Measurements from ENCODE around the gene STKLD1. TPM values are rescaled to one million over a fixed set of nuclear protein-coding genes. Genes with fewer than 3 reads are reported as not detected.
A peak's percentile ranks its signal among the peaks of the same experiment; 100 is the strongest.
"Not testable (repeated sequence)": the region's sequence is repeated elsewhere in the genome, so short reads cannot be mapped to it uniquely, and the experiment has no call there.

Gene STKLD1
- total RNA-seq, 4 donors from 2014 or later: 0.54 to 7.0 (median 3.7) TPM; not detected in 1

- peak in 1 of 2 donors; percentile 82 for DNase-seq (ENCODE audit: low spot score in 2 of 2)
- TF ChIP-seq CTCF (IDR thresholded peaks at IDR 0.05) (no peak), POLR2A (IDR thresholded peaks at IDR 0.05) (no peak)
- H3K4me3 ChIP-seq (ENCODE audit: low read depth, poor library complexity, severe bottlenecking): no peak overlapping the region
- intact Hi-C loops (cut with DNase I; ENCODE audit: low total_unique reads): loop anchor here (10.0 kb wide), 1 partner anchor 147 kb away; no protein-coding TSS in a partner anchor
- 94 to 96% methylated on average over 54 to 57 of the region's 57 CpGs for WGBS, 2 donors
Measured at GRCh38 chr9:133331641-133332380, 44.4 kb upstream of the STKLD1 start.

GRCh38 chr9:133332381-133332730 lies 43.8 kb upstream of the STKLD1 start:
- DNase-seq (ENCODE audit: low spot score in 2 of 2): no peak
- intact Hi-C loops (cut with DNase I; ENCODE audit: low total_unique reads): loop anchor here (10.0 kb wide), 1 partner anchor 148 kb away; no protein-coding TSS in a partner anchor
- WGBS, 2 donors: 87 to 90% methylated on average over 20 of the region's 20 CpGs
- H3K4me3 ChIP-seq (ENCODE audit: low read depth, poor library complexity, severe bottlenecking): no peak overlapping the region
- TF ChIP-seq POLR2A (IDR thresholded peaks at IDR 0.05) (no peak), CTCF (IDR thresholded peaks at IDR 0.05) (no peak)

- no peak overlapping the region for H3K4me3 ChIP-seq (ENCODE audit: low read depth, poor library complexity, severe bottlenecking)
- 93 to 98% methylated on average over 11 of the region's 11 CpGs for WGBS, 2 donors
- intact Hi-C loops (cut with DNase I; ENCODE audit: low total_unique reads): loop anchor here (10.0 kb wide), 1 partner anchor 148 kb away; no protein-coding TSS in a partner anchor
- TF ChIP-seq CTCF (IDR thresholded peaks at IDR 0.05): no peak
- no peak for TF ChIP-seq POLR2A (IDR thresholded peaks at IDR 0.05)
- DNase-seq (ENCODE audit: low spot score in 2 of 2): peak in 1 of 2 donors; percentile 75
Measured at GRCh38 chr9:133333011-133333410, 43.2 kb upstream of the STKLD1 start.

- TF ChIP-seq CTCF (IDR thresholded peaks at IDR 0.05) (no peak), POLR2A (IDR thresholded peaks at IDR 0.05) (no peak)
- WGBS, 2 donors: 87 to 89% methylated on average over 10 of the region's 10 CpGs
- peak in 1 of 2 donors; percentile 76 for DNase-seq (ENCODE audit: low spot score in 2 of 2)
- H3K4me3 ChIP-seq (ENCODE audit: low read depth, poor library complexity, severe bottlenecking): no peak overlapping the region
- intact Hi-C loops (cut with DNase I; ENCODE audit: low total_unique reads): loop anchor here (10.0 kb wide), 1 partner anchor 149 kb away; no protein-coding TSS in a partner anchor
Measured at GRCh38 chr9:133333566-133333965, 42.6 kb upstream of the STKLD1 start.

- H3K4me3 ChIP-seq (ENCODE audit: low read depth, poor library complexity, severe bottlenecking): no peak overlapping the region
- TF ChIP-seq CTCF (IDR thresholded peaks at IDR 0.05) (no peak), POLR2A (IDR thresholded peaks at IDR 0.05) (no peak)
- WGBS, 2 donors: 66 to 68% methylated on average over 6 of the region's 6 CpGs
- DNase-seq (ENCODE audit: low spot score in 2 of 2): peak in 1 of 2 donors; percentile 61
- intact Hi-C loops (cut with DNase I; ENCODE audit: low total_unique reads): loop anchor here (10.0 kb wide), 1 partner anchor 149 kb away; no protein-coding TSS in a partner anchor
Measured at GRCh38 chr9:133334161-133334560, 42.0 kb upstream of the STKLD1 start.

GRCh38 chr9:133334888-133335287 lies 41.3 kb upstream of the STKLD1 start:
- intact Hi-C loops (cut with DNase I; ENCODE audit: low total_unique reads): loop anchor here (10.0 kb wide), 1 partner anchor 150 kb away; no protein-coding TSS in a partner anchor
- not testable (repeated sequence) for H3K4me3 ChIP-seq (ENCODE audit: low read depth, poor library complexity, severe bottlenecking)
- WGBS, 2 donors: 84 to 86% methylated on average over 11 of the region's 11 CpGs
- peak in 1 of 2 donors; percentile 67 for DNase-seq (ENCODE audit: low spot score in 2 of 2)

Data from lower leg skin (tissue), 4 donors.